Measurements from ENCODE around the gene GRAP.

GRAP gene

DNA sequence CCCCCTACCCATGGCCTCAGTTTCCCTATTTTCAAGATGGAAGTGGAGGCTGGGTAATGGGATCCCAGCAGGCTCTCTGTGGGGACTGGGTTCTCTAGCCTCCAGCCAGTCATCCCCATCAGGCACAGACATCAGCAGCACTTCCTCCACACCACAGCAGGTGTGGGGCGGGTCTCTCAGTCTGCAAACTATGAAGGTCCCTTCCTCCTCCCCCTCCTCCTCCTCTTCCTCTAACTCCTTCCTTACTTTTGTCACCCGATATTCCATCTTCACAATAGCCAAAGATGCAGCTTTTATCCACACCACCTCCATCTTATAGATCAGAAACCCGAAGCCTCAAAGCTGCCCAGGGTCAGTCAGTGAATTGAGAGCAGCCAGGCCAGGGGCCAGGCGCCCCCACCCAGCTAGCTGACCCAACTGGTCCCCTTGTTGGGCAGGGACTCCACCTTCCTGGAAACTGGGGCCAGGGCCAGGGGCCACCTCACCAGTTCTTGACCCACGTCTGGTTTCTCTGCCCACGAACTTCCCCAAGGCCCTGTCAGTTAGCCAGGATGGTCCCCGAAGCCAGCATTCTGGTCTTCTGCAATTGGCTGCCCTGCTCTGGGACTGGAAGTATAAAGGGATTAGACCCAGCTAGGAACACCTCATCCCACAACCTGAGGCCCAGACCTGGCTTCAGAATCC is 44.7 kb downstream of the GRAP start:
- FAIRE-seq = no peak

DNA sequence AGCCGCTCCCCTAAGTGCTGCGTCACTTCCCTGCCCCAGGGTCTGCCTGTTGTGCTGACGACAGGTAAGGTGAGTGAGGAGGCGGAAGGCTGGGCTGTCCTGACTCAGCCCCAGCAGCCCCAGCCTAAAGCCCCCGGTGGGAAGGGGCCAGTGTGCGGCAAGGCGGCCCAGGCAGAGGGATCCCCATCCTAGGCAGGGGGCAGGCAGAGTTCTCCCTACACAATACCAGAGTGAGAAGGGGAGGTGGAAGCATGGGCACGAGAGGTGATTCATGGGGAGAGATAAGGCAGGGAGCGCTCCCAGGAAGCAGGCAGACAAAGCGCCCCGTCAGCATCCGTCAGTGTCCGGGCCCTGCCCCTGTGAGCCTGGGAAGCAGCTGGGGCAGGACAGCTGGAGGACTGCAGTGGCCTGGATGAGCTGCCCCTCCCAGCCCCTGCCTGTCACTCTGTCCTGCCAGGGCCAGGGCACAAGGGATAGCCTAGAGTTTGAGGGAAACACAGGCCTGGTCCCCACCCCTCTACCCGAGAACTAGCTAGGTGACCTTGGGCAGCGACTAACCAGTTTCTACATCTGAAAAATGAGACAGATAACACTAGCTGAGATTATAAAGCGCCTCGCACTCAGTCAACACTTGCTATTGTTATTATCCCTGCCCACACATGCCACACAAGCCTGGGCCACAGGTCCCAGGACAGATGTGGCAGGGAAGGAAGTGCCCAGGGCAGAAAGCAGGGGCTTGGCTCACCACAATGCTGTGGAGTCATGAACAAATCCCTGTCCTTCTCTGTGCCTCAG is 46.0 kb downstream of the GRAP start:
- no peak for FAIRE-seq

- FAIRE-seq = no peak
Observed at GRCh38 chr17:18999911-19000310, 46.8 kb downstream of the GRAP start.

GRCh38 chr17:18999394-18999793 is 47.4 kb downstream of the GRAP start:
- no peak for FAIRE-seq

- FAIRE-seq = no peak
Observed at GRCh38 chr17:18997650-18998196, 49.0 kb downstream of the GRAP start.

DNA sequence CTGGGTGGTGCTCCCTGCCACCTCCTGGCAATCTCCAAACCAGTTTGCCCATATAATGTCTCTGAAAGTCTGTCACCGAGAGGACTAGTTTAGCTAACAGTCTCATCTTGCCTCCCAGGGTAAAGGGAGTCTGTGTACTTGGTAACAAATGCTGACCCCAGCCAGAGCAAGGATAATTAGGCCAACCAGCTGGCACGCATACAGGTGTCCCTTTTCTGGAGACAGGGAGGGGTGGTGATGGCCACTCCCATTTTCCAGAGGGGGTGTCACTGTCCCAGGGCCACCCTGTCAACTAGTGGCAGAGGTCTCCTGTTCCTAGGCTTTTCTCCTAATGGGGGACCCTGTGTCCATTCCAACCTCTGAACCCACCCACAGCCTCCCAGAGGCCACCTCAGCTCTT is 50.3 kb downstream of the GRAP start:
- no peak for FAIRE-seq

DNA sequence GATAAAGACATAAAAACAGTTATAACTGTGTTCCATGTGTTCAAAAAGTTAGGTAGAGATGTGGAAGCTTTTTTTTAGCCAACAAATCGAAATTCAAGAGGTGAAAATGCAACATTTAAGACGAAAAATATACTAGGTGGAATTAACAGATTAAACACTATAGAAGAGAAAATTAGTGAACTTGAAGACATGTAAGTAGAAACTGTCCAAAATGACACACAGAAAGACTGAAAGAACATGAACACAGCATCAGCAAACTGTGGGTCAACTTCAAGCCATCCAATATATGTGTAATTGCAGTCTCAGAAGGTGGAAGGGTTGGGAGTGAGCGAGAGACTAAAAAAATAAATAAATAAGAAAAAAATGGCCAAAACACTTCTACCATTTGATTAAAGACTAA is 51.5 kb downstream of the GRAP start:
- no peak for FAIRE-seq

DNA sequence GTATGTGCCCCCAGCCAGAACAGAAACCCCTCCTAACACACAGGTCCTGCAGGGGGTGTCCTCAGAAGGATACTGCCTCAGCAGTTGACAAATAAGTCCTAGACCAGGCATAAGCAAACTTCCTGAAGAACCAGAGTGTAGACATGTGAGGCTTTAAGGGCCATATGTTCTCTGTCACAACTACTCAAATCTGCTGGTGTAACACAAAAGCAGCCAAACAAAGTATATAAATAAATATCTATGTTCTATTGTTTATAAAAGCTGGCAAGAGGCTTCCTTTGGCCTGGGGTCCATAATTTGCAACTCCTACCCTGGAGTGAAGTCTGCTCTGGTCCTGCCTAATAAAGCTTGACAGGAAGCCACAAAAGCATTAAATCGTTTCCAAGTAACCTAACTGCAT is 52.1 kb downstream of the GRAP start:
- FAIRE-seq = no peak

DNA sequence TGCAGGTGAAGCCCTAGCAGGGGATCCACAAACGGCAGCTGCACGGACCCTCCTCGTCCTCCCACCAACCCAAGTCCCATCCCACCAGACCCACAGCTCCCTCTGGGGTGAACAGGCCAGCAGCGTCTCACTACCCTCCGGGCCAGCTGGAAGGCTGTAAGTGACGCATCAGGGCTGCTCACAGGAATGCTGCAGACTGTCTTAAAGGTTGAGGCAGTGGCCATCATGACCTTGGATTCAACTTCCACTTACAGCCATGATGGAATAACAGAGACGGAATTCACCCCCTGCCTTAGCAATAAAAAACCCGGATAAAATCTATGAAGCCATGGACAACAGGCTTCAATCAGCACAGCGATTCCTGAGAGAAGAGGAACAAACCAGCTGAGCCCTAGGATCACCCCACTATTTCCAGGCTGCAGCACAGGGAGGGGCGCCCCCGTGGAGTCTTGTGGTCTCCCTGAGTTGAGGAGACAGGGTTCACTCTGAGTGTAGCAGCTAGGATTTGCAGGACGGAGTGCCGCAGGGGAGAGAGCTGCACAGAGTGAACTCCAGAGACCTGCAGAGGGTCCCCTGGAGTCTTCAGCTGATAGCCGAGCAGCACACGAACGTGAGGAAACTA is 52.7 kb downstream of the GRAP start:
- FAIRE-seq = no peak

DNA sequence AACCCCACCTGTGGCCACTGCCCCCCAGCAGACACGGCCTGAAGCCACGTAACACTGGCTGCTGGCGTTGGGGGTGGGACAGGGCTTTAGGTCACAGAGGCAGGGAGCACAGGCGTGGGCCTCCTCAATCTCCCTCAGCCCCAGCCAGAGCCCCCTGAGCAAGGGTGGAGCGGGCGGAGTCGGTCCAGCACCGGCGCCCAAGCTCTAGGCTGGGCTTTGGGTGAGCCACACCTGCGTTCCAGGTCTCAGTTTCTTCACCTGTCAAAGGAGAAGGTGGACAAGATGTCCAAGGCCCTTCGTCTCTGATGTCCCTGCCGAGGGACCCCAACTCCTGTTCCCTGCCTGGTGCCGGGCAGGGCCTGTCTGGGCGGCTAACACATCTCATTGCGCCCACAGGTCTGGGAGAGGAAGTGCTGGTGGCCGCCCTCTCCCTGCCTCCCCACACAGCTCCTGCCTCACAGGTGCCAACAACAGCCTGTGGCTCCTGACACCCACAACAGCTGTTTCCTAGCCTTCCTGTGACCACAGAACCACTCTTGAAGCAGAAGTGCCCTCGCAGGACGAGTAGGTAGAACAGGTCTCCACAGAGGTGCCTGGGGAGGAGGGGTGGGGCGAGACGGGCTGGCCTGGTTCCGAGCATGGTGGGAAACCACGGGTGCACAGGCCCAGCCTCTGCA is 54.2 kb downstream of the GRAP start:
- FAIRE-seq = no peak

- no peak for FAIRE-seq
Observed at GRCh38 chr17:18991531-18992315, 55.0 kb downstream of the GRAP start.

DNA sequence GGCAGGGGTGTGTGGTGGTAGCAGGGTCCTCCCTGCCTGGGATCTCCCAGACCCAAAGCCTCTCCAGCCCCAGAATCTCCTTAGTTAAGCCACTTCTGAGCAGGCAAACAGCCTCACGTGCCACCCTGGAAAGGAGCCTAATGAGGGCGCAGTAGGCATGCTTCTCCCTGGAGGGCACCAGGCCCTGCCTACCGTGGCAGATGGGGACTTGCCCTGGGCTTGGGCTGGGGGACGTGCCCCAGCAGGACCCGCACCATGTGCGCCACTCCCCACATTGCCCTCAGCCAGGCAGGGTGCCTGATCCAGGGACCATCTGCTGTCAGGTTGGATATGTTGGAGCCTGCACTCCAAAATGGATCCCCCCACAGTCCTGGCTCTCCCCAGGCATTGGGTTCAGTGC is 56.4 kb downstream of the GRAP start:
- no peak for FAIRE-seq

- no peak for FAIRE-seq
Observed at GRCh38 chr17:18988546-18989173, 58.1 kb downstream of the GRAP start.

DNA sequence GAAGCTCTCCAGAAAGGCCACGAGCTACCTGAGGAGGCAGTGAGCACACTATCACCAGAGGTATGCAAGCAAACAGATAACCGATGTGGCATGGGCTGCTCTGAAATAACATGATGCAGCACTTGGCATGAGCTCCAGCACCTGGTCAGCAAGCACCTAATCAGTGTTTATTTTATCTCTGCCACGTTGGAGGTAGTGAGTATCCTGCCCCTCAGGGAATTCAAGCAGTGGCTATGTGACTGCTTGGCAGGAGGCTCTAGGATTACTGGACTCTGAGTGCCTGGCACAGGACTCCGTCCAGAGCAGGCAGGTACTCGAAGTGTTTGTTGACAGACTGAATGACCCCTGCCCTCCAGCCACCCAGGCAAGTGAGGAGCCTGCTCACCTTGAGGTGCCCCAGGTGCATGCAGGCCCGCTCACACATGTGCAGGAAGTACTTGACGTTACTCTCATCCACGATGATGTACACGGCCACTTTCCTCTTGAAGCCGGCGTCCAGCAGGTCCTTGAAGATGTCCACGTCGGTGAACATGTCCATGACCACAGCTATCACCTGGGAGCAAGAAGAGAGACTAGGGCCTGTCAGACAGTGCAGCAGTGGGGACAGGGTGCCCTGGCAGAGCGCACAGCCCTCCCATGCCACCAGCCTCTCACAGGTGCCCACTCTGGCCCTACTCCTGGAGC is 58.8 kb downstream of the GRAP start:
- FAIRE-seq = no peak

DNA sequence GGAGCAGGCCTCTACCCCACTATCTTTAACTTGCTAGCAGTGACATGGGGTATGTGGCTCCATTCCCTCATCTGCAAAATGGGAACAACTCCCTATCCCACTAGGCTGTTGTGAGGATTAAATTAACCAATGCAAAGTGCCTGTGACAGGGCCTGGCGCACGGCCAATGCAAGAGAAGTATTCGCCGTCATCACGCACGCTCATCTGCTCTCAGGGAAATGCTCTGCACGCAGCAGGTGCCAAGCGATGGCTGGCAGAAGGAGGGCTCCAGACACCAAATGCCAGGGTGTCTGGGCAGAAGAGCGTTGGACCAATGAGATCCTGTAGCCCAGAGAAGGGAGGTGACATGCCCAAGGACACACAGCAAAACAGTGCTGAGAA is 59.5 kb downstream of the GRAP start:
- FAIRE-seq = no peak

GRCh38 chr17:18986541-18987229 is 60.1 kb downstream of the GRAP start:
- FAIRE-seq = no peak

DNA sequence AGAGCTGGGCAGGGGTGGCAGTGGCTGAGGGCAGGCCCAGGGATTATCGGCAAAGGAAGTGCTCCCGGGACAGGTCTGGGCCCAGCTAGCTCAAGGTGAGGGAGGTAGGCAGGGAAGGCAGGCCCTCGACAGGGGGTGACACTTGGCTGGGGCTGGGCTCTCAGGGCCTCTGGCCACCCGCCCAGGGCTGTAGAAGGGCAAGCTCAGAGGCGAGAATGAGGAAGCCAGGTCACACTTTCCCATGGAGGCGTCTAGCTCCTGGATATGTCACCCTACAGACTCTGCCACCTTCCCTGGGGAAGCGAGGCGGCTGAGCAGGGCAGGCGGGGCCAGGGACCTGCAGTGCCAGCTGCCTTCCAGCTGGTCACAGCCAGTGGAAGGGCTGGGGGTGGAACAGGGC is 61.3 kb downstream of the GRAP start:
- FAIRE-seq = no peak

GRCh38 chr17:18984273-18985114 is 62.3 kb downstream of the GRAP start:
- no peak for FAIRE-seq

GRCh38 chr17:18981642-18982424 is 64.9 kb downstream of the GRAP start:
- FAIRE-seq = no peak

Measured in G401.6 (cell line).